Measurements from ENCODE around the gene AHRR.
"Not testable (repeated sequence)": the region's sequence is repeated elsewhere in the genome, so short reads cannot be mapped to it uniquely, and the experiment has no call there.

Gene AHRR

GRCh38 chr5:321230-321725 lies at the start of gene AHRR:
Gene AHRR (plus strand): TSS chr5:321714. CDS start chr5:343903, 22,189 bp downstream.
- DNase-seq, result peak; percentile 82

GRCh38 chr5:271828-272167 lies 49.7 kb upstream of the AHRR start:
- DNase-seq, result not testable (repeated sequence)

GRCh38 chr5:273091-273490 lies 48.4 kb upstream of the AHRR start:
- DNase-seq, result not testable (repeated sequence)

GRCh38 chr5:273491-273890 lies 48.0 kb upstream of the AHRR start:
- DNase-seq, result not testable (repeated sequence)

GRCh38 chr5:274346-274745 lies 47.2 kb upstream of the AHRR start:
- DNase-seq, result not testable (repeated sequence)

- DNase-seq, result no peak
Observed at GRCh38 chr5:278646-279045, 42.9 kb upstream of the AHRR start.

- not testable (repeated sequence) for DNase-seq
Observed at GRCh38 chr5:279051-279665, 42.4 kb upstream of the AHRR start.

- no peak for DNase-seq
Observed at GRCh38 chr5:285991-286557, 35.4 kb upstream of the AHRR start.

- DNase-seq, result not testable (repeated sequence)
Observed at GRCh38 chr5:290200-290599, 31.3 kb upstream of the AHRR start.

- not testable (repeated sequence) for DNase-seq
Observed at GRCh38 chr5:291345-291744, 30.2 kb upstream of the AHRR start.

- not testable (repeated sequence) for DNase-seq
Observed at GRCh38 chr5:294788-295187, 26.7 kb upstream of the AHRR start.

GRCh38 chr5:296207-296606 lies 25.3 kb upstream of the AHRR start:
- DNase-seq, result not testable (repeated sequence)

GRCh38 chr5:296954-297353 lies 24.6 kb upstream of the AHRR start:
- DNase-seq, result peak; percentile 59

GRCh38 chr5:297448-297847 lies 24.1 kb upstream of the AHRR start:
- DNase-seq, result not testable (repeated sequence)

- DNase-seq, result not testable (repeated sequence)
Observed at GRCh38 chr5:297991-298736, 23.4 kb upstream of the AHRR start.

- DNase-seq, result no peak
Observed at GRCh38 chr5:298737-299125, 22.8 kb upstream of the AHRR start.

- DNase-seq, result not testable (repeated sequence)
Observed at GRCh38 chr5:299921-300320, 21.6 kb upstream of the AHRR start.

GRCh38 chr5:300691-301435 lies 20.7 kb upstream of the AHRR start:
- DNase-seq, result not testable (repeated sequence)

- not testable (repeated sequence) for DNase-seq
Observed at GRCh38 chr5:302416-302815, 19.1 kb upstream of the AHRR start.

GRCh38 chr5:302966-303365 lies 18.5 kb upstream of the AHRR start:
- no peak for DNase-seq

GRCh38 chr5:303741-304140 lies 17.8 kb upstream of the AHRR start:
- not testable (repeated sequence) for DNase-seq

GRCh38 chr5:305050-305449 lies 16.5 kb upstream of the AHRR start:
- no peak for DNase-seq

GRCh38 chr5:305459-305858 lies 16.1 kb upstream of the AHRR start:
- no peak for DNase-seq
